Brain microvascular endothelial cell (primary cell): ENCODE results near the gene IMPG1.
A peak's percentile ranks its signal among the peaks of the same experiment; 100 is the strongest.

Experiments used
- DNase-seq: peaks from one replicate; pipeline ENCODE4 v3.0.0-alpha.2; 2020
- H3K27ac ChIP-seq: fragments of 250-450 bp; sonication (Bioruptor Pico); 2 replicates; pipeline ENCODE4 v1.5.1; 2020; ENCODE audit warnings: mild to moderate bottlenecking, moderate library complexity
- H3K27me3 ChIP-seq: fragments of 250-450 bp; sonication (Bioruptor Pico); replicated peaks from 2 replicates; pipeline ENCODE4 v1.5.1; 2020; ENCODE audit warnings: mild to moderate bottlenecking
- H3K36me3 ChIP-seq: fragments of 250-450 bp; sonication (Bioruptor Pico); replicated peaks from 2 replicates; pipeline ENCODE4 v1.5.1; 2020; ENCODE audit warnings: mild to moderate bottlenecking
- H3K4me3 ChIP-seq: 2 replicates; pipeline ENCODE4 v1.5.1; 2011; ENCODE audit warnings: low read depth, mild to moderate bottlenecking, control low read depth, low read length, moderate library complexity
- CTCF ChIP-seq: IDR thresholded peaks from 2 replicates; pipeline ENCODE4 v1.5.1; 2011; ENCODE audit warnings: low read depth, mild to moderate bottlenecking, moderate library complexity, low read length, control low read depth, inconsistent platforms; ENCODE audit errors: missing control alignments
- in situ Hi-C: cut with HindIII; loops from 2 replicates; pipeline ENCODE4 v1.10.0; 2017; ENCODE audit warnings: low sequenced_read_pairs, low pct_ligation_motif_present

The IMPG1 gene

GRCh38 chr6:75933387-75933975, 139.0 kb downstream of the IMPG1 start:
- in situ Hi-C loops = loop anchor here (25.0 kb wide), 1 partner anchor 1529 kb away; the partner anchor contains the start of gene HTR1B

GRCh38 chr6:75932067-75932466, 140.4 kb downstream of the IMPG1 start:
- Histone ChIP-seq H3K27me3 (no peaks in the 10 kb centered on the region), H3K4me3 (no peak overlapping the region), H3K36me3 (no peaks in the 10 kb centered on the region), H3K27ac (no peak overlapping the region)
- peak; percentile 35 for DNase-seq
- peak; percentile 86 for TF ChIP-seq CTCF
- in situ Hi-C loops = loop anchor here (25.0 kb wide), 1 partner anchor 1530 kb away; the partner anchor contains the start of gene HTR1B

More at GRCh38 chr6:75933387-75933975, 139.0 kb downstream of the IMPG1 start:
- no peaks in the 10 kb centered on the region for H3K27me3 ChIP-seq
- DNase-seq = no peak
- H3K4me3 ChIP-seq = no peak overlapping the region
- no peak for TF ChIP-seq CTCF
- H3K36me3 ChIP-seq = no peaks in the 10 kb centered on the region
- H3K27ac ChIP-seq = no peak overlapping the region

GRCh38 chr6:75931011-75931680, 141.3 kb downstream of the IMPG1 start:
- in situ Hi-C loops = loop anchor here (25.0 kb wide), 1 partner anchor 1531 kb away; the partner anchor contains the start of gene HTR1B
- H3K36me3 ChIP-seq = no peaks in the 10 kb centered on the region
- DNase-seq = no peak
- H3K27me3 ChIP-seq = no peaks in the 10 kb centered on the region
- no peak for TF ChIP-seq CTCF
- H3K4me3 ChIP-seq = no peak overlapping the region
- no peak overlapping the region for H3K27ac ChIP-seq

GRCh38 chr6:75926293-75927168, 145.9 kb downstream of the IMPG1 start:
- Histone ChIP-seq H3K36me3 (no peaks in the 10 kb centered on the region), H3K27ac (no peak overlapping the region), H3K4me3 (no peak overlapping the region), H3K27me3 (no peaks in the 10 kb centered on the region)
- DNase-seq = no peak
- TF ChIP-seq CTCF = no peak
- in situ Hi-C loops = loop anchor here (25.0 kb wide), 1 partner anchor 1536 kb away; the partner anchor contains the start of gene HTR1B

GRCh38 chr6:75922226-75922625, 150.2 kb downstream of the IMPG1 start:
- Histone ChIP-seq H3K27ac (no peak overlapping the region), H3K27me3 (no peaks in the 10 kb centered on the region), H3K36me3 (no peaks in the 10 kb centered on the region), H3K4me3 (no peak overlapping the region)
- peak; percentile 42 for DNase-seq
- TF ChIP-seq CTCF = no peak
- in situ Hi-C loops = no loop called here
